ENCODE measurements around the gene GALR2. TPM values are rescaled to one million over a fixed set of nuclear protein-coding genes. Genes with fewer than 3 reads are reported as not detected.

Gene GALR2
- total RNA-seq, 1 experiment from 2014 or later = 0.41 TPM

- ChIA-PET CTCF (interaction anchor here (0.7 to 7.1 kb wide), 7 partner anchors 9 to 219 kb away, joined by 3 to 63 read pairs (median 8); no protein-coding TSS in a partner anchor), POLR2A (no interaction called here)
- no peaks in the 10 kb centered on the region for H3K36me3 ChIP-seq (ENCODE audit: control insufficient read depth, insufficient read depth, low read length)
- ATAC-seq (no peak), DNase-seq (ENCODE audit: low read depth, low spot score) (no peak)
- intact Hi-C loops (cut with micrococcal nuclease; ENCODE audit: unreplicated experiment) (loop anchor here (2.0 to 5.0 kb wide), 2 partner anchors 60 to 157 kb away; no protein-coding TSS in a partner anchor), in situ Hi-C loops (cut with HindIII; ENCODE audit: low pct_unique_long_range_greater_than_20kb, low sequenced_read_pairs) (no loop called here)
- no peaks in the 10 kb centered on the region for H3K4me1 ChIP-seq (ENCODE audit: control insufficient read depth, insufficient read depth, low read length)
- TF ChIP-seq TCF7L2 (IDR thresholded peaks at IDR 0.05; ENCODE audit: low read depth, low read length) (no peak), POLR2AphosphoS5 (IDR thresholded peaks at IDR 0.05; ENCODE audit: low read depth, low read length) (no peak)
- no peak overlapping the region for H3K27ac ChIP-seq (ENCODE audit: low read length)
- H3K27me3 ChIP-seq (ENCODE audit: control insufficient read depth, insufficient read depth, low read length) = no peaks in the 10 kb centered on the region
- no peak overlapping the region for H3K4me3 ChIP-seq (ENCODE audit: low read depth in 2 of 2, low read length in 2 of 2)
- BruUV-seq (replicated peaks) = no TSS peak
- no peaks in the 10 kb centered on the region for H3K9me3 ChIP-seq (ENCODE audit: control insufficient read depth, insufficient read depth, low read depth, low read length)
Measured at GRCh38 chr17:76121932-76122430, 47.4 kb downstream of the GALR2 start.

GRCh38 chr17:76122431-76123190 is 48.0 kb downstream of the GALR2 start:
- H3K9me3 ChIP-seq (ENCODE audit: control insufficient read depth, insufficient read depth, low read depth, low read length) = no peaks in the 10 kb centered on the region
- no peaks in the 10 kb centered on the region for H3K4me1 ChIP-seq (ENCODE audit: control insufficient read depth, insufficient read depth, low read length)
- no TSS peak for BruUV-seq (replicated peaks)
- ATAC-seq (no peak), DNase-seq (ENCODE audit: low read depth, low spot score) (no peak)
- H3K4me3 ChIP-seq (ENCODE audit: low read depth in 2 of 2, low read length in 2 of 2) = no peak overlapping the region
- POLR2A ChIA-PET = interaction anchor here (0.6 kb wide), 1 partner anchor 19 kb away, joined by 6 read pairs; the partner anchor contains the start of gene FOXJ1
- TF ChIP-seq POLR2AphosphoS5 (IDR thresholded peaks at IDR 0.05; ENCODE audit: low read depth, low read length) (no peak), REST (IDR thresholded peaks at IDR 0.05; ENCODE audit: insufficient read depth in 1 of 2, low read depth in 2 of 2, low read length in 1 of 2) (no peak), CTCF (IDR thresholded peaks at IDR 0.05) (no peak), SIN3A (IDR thresholded peaks at IDR 0.05; ENCODE audit: borderline replicate concordance, insufficient read depth, low read depth, low read length) (no peak), TCF7L2 (IDR thresholded peaks at IDR 0.05; ENCODE audit: low read depth, low read length) (no peak)
- in situ Hi-C loops (cut with HindIII; ENCODE audit: low pct_unique_long_range_greater_than_20kb, low sequenced_read_pairs) = no loop called here
- no peaks in the 10 kb centered on the region for H3K27me3 ChIP-seq (ENCODE audit: control insufficient read depth, insufficient read depth, low read length)
- intact Hi-C loops (cut with micrococcal nuclease; ENCODE audit: unreplicated experiment) = loop anchor here (5.0 kb wide), 1 partner anchor 60 kb away; no protein-coding TSS in a partner anchor
- CTCF ChIA-PET = interaction anchor here (0.5 to 7.1 kb wide), 7 partner anchors 8 to 173 kb away, joined by 3 to 63 read pairs (median 4); no protein-coding TSS in a partner anchor
- no peaks in the 10 kb centered on the region for H3K36me3 ChIP-seq (ENCODE audit: control insufficient read depth, insufficient read depth, low read length)
- no peak overlapping the region for H3K27ac ChIP-seq (ENCODE audit: low read length)

Measured in Panc1 (cell line).